Right forelimb (tissue), 1 donor: ENCODE measurements around the gene HRCT1.
A peak's percentile ranks its signal among the peaks of the same experiment; 100 is the strongest.
"Not testable (repeated sequence)": the region's sequence is repeated elsewhere in the genome, so short reads cannot be mapped to it uniquely, and the experiment has no call there.

Experiments used
- DNase-seq: peaks from one replicate; pipeline ENCODE4 v3.0.0-alpha.2; 2018

Gene HRCT1

DNA sequence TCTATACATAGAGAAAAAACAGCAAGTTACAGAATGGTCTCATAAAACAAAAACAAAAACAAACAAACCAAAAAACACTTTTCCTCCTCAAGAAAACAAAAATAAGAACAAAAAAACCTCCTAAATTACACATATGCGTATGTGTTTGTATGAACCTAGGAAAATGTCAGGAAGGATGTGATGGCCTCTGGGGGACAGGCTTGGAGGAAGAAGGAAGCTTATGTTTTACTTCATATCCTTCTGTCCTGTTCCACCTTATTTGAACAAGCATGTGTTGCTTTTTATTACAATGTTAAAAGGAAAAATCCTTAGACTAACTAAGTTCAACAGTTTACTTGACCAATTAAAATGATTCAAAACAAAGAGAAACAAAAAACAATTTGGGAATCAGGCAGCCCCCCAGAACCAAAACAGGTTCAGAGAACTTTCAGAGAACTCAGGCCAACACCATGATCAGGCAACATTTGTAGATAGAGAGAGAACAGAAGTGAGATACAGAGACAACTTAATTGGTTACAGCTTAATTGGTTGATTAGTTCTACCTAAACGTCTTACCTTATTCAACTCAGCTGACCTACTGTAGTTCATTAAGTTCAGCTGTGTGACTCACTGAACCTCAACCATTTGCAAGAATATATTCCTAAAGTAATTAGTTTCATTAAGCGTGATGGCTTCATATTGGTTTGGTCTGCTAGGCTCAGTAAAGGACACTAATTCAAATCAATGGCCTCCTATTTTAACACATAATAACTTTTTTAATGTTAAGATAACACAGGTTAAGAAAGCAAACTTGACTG, 13.4 kb downstream of the HRCT1 start:
- no peak for DNase-seq

DNA sequence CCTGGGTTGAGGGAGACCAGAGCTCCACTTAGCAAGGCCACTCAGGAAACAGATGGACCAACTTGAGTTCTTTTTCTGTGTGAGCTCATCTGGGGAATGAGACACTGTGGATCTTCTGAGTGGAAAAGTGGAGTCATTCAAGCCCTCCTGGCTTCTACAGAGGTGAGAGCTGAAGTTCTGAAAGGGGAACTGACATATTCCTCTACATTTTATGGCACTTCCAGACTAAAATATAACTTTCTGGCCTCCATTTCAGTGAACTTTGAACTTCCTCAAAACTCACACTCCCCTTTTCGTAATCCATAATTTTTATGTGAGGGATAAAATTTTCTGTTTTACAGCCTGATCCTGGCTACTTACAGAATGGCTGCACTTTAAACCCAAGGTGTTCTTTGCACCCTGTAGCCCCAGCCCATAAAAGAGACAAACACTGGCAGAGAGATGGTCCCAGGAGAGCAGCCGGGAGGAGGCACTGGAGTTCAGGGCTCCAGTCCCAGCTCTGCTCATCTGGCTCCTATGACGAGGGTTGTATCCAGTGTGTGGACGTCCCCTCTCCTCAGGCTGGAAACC, 14.1 kb downstream of the HRCT1 start:
- DNase-seq = peak; percentile 50

DNA sequence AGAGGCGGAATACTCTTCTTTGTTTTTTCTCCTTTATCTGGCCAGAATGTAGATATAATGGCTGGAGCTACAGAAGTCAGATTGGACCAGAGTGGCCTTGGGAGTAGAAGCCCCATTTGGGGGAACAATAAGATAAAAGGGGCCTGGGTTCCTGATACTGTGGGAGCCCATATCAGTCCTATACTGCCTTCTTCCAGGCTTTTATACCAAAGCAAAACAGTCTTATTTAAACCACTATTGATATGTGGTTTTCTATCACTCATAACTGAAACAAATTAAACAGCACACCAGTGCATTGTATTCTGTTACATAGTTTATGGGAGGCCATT, 17.6 kb downstream of the HRCT1 start:
- DNase-seq = no peak

DNA sequence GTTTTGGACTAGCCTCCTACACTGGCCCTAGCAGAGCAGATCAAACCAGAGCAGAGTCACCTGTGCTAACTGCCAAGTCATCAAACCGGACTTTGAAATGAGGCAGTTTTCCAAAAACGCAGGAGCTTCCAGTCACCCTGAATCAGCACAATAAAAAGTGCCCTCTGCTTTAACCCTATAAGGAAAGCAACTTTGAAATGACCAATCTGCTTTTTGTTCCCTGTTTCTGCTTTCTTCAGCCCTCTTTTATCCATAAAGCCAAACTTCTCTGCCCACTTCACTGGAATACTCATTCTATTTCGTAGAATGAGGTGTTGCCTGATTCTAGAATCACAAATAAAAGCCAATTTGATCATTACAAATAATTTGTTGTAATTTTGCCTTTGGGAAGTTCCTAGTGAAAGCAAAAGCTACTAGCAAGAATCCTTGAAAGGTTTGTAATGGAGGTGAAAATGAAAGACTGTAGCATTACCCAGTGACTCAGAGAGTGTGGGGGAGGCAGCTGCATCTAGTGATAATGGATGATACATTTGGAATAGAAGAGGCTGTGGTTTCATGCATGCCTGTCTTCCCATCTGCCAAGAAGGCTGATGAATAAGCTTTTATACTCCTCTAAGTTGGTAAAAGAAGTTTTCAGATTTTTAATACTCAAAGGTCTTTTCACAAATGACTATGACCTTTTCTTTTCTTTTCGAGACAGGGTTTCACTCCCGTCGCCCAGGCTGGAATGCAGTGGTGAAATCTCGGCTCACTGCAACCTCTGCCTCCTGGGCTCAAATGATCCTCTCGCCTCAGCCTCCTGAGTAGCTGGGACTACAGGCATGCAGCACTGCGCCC, 18.1 kb downstream of the HRCT1 start:
- DNase-seq = no peak

DNA sequence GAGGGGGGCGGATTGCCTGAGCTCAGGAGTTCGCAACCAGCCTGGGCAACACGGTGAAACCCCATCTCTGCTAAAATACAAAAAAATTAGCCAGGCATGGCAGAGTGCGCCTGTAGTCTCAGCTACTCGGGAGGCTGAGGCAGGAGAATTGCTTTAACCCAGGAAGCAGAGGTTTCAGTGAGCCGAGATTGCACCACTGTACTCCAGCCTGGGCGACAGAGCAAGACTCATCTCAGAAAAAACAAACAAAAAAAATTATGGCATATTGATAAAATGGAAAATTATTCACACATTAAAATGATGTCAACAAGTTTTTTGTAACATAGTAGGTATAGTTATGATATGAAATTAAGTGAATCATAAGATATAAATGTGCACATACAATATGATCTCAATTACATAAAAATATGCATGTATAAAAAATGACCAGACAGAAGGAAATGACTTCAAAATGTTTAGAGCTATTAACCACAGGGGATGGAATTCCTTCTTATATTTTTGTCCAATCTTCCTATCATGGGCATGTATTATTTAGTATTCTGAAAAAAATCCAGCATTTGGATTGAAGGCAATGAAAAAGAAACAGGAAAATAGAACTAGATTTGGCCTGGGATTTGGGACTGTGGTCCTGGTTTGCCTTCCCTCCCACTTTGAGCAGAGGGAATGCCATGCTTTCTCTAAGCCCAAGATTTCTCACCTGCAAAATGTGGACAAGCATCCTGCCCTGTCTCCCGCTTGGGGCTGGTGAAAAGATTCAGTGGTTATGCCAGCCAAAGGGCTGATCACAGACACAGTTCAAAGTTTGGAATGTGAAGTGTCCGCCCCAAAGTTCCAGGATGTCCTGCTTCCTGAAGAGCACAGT, 22.8 kb downstream of the HRCT1 start:
- DNase-seq = no peak

DNA sequence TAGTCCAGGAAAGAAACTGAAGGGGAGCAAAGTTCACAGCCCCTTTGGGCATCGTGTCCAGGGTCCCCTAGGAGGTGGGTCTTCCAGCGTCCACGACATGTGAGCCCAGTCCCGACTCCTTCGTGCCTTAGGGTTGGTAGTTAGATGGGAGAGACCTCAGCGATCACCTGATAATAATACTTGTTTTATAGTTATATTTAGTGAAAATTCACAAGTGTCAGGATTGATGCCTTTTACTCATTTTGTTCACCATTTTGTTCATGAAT, 23.4 kb downstream of the HRCT1 start:
- DNase-seq = no peak

DNA sequence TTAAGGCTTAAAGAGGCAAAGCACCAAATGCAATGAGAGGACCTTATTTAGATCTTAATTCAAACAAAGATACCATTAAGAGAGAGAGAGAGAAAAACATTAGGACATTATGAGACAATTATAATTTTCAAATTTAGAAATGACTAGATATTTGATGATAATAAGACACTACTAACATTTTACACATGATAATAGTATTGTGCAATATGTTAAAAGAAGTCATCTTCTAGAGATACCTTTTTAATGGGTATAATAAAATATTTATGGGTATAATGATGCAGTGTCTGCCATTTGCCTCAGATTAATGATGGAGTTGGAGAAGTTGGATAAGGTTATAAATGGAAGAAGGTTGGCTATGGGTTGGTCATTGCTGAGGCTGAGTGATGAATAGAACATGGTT, 24.5 kb downstream of the HRCT1 start:
- DNase-seq = no peak

DNA sequence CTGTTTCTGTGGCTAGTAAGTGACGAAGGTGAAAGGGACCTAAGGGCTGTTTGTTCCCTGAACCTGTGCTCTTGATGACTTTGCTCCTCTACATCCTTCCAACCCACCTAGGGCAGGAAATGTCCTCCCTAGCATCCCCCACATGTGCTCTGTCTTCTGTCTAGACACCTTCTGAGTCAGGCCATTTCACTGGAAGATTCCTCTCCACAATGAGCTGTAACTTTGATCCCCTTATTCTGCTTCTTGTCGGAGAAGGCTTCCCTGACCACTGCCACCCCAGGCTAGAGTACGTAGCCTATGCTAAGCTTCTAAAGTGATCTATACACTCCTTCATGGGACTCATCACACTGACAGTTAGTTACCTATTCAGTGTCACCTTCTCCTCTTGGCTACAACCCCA, 25.0 kb downstream of the HRCT1 start:
- DNase-seq = no peak

DNA sequence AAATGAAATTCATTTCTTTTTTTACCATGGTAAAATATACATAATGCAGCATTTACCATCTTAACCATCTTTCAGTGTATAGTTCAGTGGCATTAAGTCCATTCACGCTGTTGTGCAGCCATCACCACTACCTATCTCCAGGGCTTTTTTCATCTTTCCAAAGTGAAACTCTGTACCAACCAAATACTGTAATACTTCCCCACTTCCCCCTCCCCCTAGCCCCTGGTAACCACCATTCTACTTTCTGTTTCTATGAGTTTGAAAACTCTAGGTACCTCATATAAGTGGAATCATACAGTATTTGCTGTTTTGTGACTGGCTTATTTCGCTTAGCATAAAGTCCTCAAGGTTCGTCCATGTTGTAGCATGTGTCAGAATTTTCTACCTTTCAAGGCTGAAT, 26.7 kb downstream of the HRCT1 start:
- no peak for DNase-seq

DNA sequence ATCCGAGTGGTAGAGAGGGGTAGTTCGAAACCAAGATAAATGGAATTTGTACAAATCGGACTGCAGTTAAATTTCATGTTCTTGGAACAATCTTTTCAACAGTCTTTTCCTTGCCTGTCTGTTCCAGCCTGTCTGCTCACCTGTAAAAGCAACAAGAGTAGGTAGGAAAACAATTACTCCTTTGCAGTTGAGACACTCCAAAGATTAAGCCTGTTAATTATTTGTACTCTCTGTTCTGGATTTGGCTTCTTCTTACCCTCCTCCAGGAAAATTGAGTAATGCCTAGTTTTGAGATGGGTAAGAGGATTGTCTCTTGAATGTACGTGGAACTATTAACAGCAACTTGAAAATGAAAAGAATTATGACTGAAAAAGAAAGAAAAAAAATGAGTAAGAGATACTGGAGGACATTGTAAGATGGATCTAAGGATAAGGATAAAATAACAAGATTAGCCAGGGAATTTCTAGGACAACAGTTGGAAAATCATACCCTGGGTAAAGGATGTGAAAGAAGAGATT, 27.6 kb downstream of the HRCT1 start:
- DNase-seq = no peak

DNA sequence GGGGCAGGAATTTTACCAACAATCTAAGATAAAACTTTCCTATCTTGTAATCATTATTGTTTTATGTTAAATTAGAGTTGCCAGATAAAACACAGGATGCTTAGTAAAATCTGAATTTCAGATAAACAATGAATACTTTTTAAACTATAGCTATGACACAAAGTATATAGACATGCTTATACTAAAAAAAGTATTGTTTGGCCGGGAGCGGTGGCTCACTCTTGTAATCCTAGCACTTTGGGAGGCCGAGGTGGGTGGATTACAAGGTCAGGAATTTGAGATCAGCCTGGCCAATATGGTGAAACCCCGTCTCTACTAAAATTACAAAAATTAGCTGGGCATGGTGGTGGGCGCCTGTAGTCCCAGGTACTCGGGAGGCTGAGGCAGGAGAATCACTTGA, 28.1 kb downstream of the HRCT1 start:
- DNase-seq = not testable (repeated sequence)

DNA sequence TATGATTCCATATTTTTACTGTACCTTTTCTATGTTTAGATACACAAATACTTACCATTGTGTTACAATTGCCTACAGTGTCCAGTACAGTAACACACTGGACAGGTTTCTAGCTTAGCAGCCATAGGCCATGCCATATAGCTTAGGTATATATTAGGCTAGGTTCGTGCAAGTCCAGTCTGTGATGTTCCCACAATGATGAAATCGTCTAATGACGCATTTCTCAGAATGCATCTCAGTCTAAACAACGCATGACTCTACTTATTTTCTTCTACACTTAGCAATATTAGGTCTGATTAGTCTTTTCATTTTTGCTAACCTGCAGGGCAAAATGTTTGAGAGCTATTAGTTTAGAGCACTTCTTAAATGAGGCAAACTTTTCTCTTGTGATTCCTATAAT, 29.3 kb downstream of the HRCT1 start:
- no peak for DNase-seq

DNA sequence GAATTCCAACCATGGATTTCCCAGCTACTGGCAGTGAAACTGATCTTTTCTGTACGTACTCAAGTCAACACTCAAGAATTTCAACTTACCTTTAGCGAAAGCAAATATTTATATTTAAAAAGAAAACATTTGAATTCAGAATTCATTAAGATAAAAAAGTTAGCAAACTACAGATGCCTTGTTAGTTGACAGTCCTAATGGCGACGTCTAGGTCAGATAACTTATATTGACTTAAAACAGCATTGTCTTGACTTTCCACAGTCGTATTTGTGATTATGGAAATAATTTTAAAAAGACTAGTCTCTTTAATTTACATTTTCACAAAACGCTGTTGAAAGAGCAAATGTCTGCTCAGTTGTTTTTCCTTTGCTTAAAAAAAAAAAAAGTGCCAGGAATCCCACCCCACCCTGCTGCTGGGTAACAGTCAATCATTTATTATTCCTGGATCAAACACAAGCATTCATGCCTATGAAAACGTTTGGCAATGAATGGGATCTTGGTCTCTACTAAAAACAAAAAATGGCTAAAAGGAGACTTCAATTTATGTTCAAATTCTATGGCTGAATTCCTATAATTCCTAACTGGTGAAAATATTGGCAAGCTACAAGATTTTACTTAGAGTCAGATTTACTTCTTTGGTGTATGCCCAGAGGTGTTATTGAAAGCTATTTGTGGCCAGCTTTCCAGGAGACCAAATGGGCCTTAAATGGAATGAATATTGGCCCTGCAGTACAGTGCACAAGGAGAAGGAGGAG, 29.9 kb downstream of the HRCT1 start:
- no peak for DNase-seq

DNA sequence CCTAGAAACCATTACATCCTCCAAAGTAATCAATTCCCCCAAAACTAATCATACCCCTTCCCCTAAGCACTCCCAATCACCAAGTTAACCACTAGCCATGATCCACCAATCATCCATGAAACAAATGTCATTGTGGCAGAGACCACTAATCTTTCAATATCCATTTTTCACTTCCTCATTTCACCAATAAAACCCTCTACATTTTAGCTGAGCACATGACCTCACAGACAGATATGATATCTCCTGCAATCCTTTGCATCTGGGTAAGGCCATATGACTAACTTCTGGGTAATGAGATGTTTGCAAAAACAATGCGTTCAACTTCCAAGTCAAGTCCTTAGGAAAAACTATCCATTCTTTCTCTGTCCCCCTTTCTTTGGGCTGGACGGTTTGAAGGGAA, 31.2 kb downstream of the HRCT1 start:
- no peak for DNase-seq

DNA sequence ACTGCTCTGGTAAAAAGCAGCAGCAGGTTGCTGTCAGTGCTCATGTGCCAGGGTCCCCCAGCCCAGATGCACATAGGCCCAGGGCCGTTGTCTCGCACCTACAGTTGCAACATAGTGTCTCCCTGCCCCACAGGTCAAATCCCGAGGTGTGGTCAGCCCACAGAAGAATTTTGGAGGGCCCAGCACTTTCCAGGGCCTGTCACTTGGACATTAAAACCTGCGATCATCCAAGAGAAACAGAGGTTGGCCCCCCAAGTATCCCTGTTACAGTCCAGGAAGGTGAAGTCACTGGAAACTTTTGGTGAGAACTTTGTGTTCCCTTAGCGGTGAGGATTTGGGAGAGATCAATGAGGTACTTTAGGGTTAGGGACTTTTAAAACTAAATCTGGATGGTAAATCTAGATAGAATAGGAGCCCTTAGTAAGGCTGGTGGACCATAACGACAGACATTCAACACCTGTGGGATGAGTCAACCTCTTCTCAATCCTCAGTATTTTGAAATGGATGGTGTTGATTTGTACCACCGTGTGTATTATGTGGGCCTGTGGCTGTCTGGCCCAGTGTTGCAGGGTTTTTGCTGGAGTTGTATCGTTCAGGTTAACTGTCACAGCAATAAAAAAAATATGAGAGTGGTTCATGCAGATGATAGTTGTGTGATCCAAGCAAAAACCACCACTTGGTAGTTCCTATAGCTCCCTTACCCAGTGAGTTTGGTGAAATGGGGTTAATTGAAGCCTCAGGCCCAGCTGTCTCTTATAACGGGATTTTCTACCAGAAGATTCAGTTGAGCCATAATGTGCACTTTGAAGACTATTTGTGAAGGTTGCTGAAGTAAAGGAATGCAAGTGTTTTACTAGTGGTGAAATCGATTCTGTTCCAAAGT, 32.7 kb downstream of the HRCT1 start:
- no peak for DNase-seq

DNA sequence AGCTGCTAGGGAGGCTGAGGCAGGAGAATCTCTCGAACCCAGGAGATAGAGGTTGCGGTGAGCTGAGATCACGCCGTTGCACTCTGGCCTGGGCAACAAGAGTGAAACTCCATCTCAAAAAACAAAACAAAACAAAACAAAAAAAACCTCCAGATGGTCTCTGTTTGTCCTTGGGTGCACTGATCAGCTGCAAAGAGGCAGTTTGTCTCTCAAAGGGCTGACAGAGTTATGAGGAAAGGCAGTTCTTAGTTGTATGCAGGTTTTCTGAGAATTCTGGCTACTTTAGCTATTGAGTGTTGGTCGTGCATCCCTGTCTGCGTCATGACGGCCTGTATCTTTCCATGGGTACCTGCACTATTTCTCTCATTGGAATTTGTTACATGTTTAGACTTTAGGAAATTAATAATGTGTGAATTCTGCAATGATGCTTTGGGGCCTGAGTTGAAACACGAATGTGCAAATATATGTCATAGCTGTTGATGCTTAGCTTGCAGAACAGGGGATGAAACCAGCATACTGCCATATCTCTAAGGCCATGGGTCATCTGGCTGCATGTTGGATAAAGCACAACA, 33.8 kb downstream of the HRCT1 start:
- no peak for DNase-seq

DNA sequence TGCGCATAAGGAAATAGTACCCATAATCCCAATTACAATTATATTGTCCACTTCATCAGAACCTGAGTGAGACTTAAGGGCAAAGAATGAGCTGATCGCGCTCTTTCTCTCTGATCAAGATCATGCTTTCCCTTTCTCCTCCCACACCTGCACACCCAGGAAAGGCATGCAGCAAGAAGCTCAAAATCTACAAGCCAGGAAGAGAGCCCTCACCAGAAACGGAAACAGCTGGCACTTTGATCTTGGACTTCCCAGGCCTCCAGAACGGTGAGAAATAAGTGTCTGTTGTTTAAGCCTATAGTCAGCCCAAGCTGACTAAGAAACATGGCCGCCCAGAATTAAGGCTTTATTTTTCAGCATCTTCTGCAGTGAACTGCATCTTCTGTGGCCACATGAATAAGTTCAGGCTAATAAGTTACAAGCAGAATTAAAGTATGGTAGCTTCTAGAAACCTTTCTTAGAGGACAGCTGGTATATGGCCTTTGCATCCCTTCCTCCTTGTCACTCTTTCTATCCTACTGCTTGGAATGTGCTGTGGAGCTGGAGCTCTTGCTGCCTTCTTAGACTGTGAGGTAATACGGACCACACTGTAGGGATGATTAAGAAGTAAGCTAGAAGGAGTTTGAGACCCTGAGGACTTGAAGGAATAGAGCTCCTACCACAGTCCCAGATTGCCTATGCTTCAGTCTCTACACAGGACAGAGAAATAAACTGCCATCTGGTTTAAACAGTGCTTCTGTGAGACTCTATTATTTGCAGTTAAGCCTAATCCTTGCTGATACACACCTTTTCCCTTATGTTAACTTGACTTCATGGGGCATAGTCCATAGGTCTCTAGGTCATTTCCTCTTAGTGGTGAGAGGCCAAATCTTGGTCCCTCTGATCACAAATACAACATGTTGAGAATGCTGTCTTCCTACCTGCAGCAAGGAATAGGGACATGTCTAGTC, 34.7 kb downstream of the HRCT1 start:
- no peak for DNase-seq

DNA sequence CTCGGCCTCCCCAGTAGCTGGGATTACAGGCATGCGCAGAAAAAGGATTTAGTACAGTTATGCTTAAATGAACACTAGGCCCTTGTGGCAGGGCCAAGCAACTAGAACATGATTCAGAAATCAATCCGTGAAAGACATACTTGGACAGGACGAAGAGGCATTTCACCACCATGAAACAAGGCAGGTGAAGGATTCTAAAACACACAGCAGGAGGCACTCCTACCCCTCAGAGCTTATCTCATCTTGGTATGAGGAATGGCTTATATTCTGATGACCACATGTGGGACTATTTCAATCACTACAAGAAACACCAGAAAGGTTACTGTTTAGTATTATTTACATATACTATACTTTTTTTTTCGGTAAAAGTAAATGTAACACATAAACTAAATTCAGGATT, 36.3 kb downstream of the HRCT1 start:
- DNase-seq = no peak

DNA sequence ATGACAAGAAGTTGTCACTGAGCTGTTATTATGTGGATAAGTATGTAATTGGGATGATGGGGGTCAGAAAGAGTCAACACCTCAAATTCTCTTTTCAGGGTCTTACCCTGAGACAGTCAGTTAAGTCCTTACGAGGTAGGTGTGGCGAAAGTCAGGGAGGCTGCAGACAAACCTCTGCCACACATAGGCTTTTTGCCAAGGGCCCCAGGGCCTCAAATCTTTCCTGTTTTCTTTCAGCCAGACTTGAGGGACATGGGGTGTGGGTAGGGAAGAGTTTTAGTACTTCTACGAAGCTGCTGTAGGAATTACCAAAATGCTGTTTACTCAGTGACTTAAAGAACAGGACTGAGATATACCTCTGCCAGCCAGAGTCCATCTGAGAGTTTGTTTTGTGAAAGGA, 38.2 kb downstream of the HRCT1 start:
- no peak for DNase-seq

DNA sequence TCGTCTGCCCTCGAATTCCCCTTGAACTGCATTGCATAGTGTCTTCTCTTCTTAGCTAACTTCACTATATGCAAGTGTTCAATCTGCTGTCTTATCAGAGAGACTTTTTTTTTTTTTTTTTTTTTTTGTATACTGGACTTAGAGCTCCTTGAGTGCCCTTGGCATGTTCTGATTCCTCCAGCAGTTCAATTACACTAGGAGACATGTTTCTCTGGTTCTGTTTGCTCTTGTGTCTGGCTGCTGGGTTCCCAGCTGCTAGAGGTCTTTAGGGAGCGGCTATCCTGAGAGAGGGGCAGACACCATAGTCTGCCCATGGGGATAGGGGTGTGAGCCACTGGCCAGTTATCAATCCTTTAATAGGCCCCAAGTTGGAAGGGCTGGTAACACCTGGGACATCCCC, 38.8 kb downstream of the HRCT1 start:
- DNase-seq = no peak
